LNCaP clone FGC (cell line): Measurements from ENCODE around the gene KCNC4.
A peak's percentile ranks its signal among the peaks of the same experiment; 100 is the strongest.

Experiments
- DNase-seq: peaks from one replicate; pipeline ENCODE4 v3.0.0-alpha.2; 2011; ENCODE audit warnings: low read depth
- H3K4me3 ChIP-seq: 2 replicates; pipeline ENCODE4 v1.5.1; 2011; ENCODE audit warnings: mild to moderate bottlenecking, low read depth, low read length, control low read depth
- CTCF ChIP-seq: IDR thresholded peaks from 2 replicates; pipeline ENCODE4 v1.5.1; 2012; ENCODE audit warnings: mild to moderate bottlenecking; ENCODE audit not compliant: control insufficient read depth, insufficient read depth; ENCODE audit errors: extremely low read depth

Gene KCNC4

GRCh38 chr1:110235181-110235833 is 25.2 kb downstream of the KCNC4 start:
- no peak overlapping the region for H3K4me3 ChIP-seq

GRCh38 chr1:110235834-110236682 is 25.9 kb downstream of the KCNC4 start:
- no peak overlapping the region for H3K4me3 ChIP-seq
- no peak for TF ChIP-seq CTCF
- peak; percentile 85 for DNase-seq

More at GRCh38 chr1:110235181-110235833, 25.2 kb downstream of the KCNC4 start:
- DNase-seq = no peak
- TF ChIP-seq CTCF = no peak

GRCh38 chr1:110237386-110238152 is 27.5 kb downstream of the KCNC4 start:
- H3K4me3 ChIP-seq = no peak overlapping the region
- DNase-seq = no peak
- TF ChIP-seq CTCF = no peak

GRCh38 chr1:110239441-110240430 is 29.6 kb downstream of the KCNC4 start:
- TF ChIP-seq CTCF = no peak
- no peak for DNase-seq
- H3K4me3 ChIP-seq = no peak overlapping the region

GRCh38 chr1:110240476-110241210 is 30.5 kb downstream of the KCNC4 start:
- no peak for DNase-seq
- TF ChIP-seq CTCF = no peak
- H3K4me3 ChIP-seq = no peak overlapping the region

GRCh38 chr1:110241516-110241915 is 31.4 kb downstream of the KCNC4 start:
- no peak for DNase-seq
- no peak for TF ChIP-seq CTCF
- H3K4me3 ChIP-seq = no peak overlapping the region
